ENCODE measurements around the gene EID1.

EID1 gene

DNA sequence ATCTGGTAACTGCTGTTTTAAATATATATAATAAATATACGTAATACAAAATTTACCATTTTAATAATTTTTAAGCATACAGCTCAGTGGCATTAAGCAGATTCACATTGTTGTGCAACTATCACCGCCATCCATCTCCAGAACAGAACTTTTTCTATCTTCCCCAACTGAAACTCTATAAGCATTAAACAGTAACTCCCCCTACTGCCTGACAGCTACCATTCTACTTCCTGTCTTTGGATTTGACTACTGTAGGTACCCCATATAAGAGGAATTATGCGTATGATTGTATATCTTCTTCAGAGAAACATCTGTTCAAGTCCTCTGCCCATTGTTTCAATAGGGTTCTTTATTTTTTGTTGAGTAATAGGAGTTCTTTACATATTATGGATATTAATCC is 36.8 kb downstream of the EID1 start:
- no peak overlapping the region for H3K27ac ChIP-seq (replicated peaks)
- TF ChIP-seq SPI1 (IDR thresholded peaks at IDR 0.05; ENCODE audit: borderline replicate concordance, low read depth), result peak; percentile 10; the same call in 1 of the 2 replicates
- TF ChIP-seq, protein P1, sequence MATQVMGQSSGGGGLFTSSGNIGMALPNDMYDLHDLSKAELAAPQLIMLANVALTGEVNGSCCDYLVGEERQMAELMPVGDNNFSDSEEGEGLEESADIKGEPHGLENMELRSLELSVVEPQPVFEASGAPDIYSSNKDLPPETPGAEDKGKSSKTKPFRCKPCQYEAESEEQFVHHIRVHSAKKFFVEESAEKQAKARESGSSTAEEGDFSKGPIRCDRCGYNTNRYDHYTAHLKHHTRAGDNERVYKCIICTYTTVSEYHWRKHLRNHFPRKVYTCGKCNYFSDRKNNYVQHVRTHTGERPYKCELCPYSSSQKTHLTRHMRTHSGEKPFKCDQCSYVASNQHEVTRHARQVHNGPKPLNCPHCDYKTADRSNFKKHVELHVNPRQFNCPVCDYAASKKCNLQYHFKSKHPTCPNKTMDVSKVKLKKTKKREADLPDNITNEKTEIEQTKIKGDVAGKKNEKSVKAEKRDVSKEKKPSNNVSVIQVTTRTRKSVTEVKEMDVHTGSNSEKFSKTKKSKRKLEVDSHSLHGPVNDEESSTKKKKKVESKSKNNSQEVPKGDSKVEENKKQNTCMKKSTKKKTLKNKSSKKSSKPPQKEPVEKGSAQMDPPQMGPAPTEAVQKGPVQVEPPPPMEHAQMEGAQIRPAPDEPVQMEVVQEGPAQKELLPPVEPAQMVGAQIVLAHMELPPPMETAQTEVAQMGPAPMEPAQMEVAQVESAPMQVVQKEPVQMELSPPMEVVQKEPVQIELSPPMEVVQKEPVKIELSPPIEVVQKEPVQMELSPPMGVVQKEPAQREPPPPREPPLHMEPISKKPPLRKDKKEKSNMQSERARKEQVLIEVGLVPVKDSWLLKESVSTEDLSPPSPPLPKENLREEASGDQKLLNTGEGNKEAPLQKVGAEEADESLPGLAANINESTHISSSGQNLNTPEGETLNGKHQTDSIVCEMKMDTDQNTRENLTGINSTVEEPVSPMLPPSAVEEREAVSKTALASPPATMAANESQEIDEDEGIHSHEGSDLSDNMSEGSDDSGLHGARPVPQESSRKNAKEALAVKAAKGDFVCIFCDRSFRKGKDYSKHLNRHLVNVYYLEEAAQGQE (IDR thresholded peaks at IDR 0.05; ENCODE audit: insufficient replicate concordance, low read depth), result no peak
- H3K27me3 ChIP-seq (ENCODE audit: insufficient read depth, poor library complexity, severe bottlenecking), result no peaks in the 10 kb centered on the region
- no peak overlapping the region for H3K4me3 ChIP-seq (replicated peaks; ENCODE audit: insufficient read depth, low read length)
- peak in 1 of 2 experiments; percentile 12 for DNase-seq (ENCODE audit: low read depth in 1 of 2, low spot score in 1 of 2)

DNA sequence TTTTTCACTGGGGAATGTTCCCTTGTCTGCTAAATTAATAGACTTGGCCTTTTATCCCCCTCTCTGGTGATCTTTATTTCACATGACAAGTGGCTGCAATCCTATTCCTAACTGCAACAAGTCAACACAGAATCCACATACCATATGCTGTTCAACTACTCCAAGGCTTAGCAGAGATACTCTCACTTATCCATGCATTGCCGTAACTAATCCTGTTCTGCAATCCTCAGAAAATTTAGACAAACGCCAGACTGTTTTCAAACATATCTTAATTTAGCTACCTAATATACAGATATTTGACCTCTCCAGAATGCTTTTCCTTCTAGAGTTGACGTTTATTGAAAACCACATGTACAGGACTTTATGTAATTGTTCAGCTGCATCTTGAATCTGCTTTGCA is 37.9 kb downstream of the EID1 start:
- no peak overlapping the region for H3K4me3 ChIP-seq (replicated peaks; ENCODE audit: insufficient read depth, low read length)
- TF ChIP-seq, protein P2, sequence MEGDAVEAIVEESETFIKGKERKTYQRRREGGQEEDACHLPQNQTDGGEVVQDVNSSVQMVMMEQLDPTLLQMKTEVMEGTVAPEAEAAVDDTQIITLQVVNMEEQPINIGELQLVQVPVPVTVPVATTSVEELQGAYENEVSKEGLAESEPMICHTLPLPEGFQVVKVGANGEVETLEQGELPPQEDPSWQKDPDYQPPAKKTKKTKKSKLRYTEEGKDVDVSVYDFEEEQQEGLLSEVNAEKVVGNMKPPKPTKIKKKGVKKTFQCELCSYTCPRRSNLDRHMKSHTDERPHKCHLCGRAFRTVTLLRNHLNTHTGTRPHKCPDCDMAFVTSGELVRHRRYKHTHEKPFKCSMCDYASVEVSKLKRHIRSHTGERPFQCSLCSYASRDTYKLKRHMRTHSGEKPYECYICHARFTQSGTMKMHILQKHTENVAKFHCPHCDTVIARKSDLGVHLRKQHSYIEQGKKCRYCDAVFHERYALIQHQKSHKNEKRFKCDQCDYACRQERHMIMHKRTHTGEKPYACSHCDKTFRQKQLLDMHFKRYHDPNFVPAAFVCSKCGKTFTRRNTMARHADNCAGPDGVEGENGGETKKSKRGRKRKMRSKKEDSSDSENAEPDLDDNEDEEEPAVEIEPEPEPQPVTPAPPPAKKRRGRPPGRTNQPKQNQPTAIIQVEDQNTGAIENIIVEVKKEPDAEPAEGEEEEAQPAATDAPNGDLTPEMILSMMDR (IDR thresholded peaks at IDR 0.05; ENCODE audit: insufficient read depth, low read length), result no peak
- TF ChIP-seq GABPA (IDR thresholded peaks at IDR 0.05; ENCODE audit: low read depth) (no peak), SPI1 (IDR thresholded peaks at IDR 0.05; ENCODE audit: borderline replicate concordance, low read depth) (no peak), POLR2AphosphoS5 (IDR thresholded peaks at IDR 0.05; ENCODE audit: low read depth) (no peak)
- TF ChIP-seq, protein P1 (IDR thresholded peaks at IDR 0.05; ENCODE audit: insufficient replicate concordance, low read depth), result no peak
- DNase-seq (ENCODE audit: low read depth in 1 of 2, low spot score in 1 of 2), result no peak
- H3K27ac ChIP-seq (replicated peaks), result no peak overlapping the region
- no peaks in the 10 kb centered on the region for H3K27me3 ChIP-seq (ENCODE audit: insufficient read depth, poor library complexity, severe bottlenecking)

DNA sequence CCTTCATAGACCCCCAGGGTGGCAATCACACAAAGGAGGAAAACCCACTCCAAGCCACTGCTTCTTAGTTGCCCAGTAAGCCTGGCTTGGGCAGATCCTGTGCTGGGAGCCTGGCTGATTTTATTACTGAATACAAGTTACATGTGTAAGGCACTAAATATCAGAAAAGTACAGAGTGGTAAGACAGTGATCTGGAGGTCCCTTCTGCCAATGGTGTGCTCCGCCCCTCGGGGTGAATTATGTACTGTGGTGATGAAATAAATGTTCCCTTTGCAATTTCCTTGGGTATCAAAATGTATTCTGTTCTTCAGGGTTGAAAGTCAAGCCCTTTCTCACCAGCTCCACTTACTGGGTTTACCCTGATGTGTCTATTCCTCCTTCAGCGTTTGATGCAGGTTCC is 38.8 kb downstream of the EID1 start:
- TF ChIP-seq GABPA (IDR thresholded peaks at IDR 0.05; ENCODE audit: low read depth) (no peak), SPI1 (IDR thresholded peaks at IDR 0.05; ENCODE audit: borderline replicate concordance, low read depth) (no peak), POLR2AphosphoS5 (IDR thresholded peaks at IDR 0.05; ENCODE audit: low read depth) (no peak)
- TF ChIP-seq, protein P1 (IDR thresholded peaks at IDR 0.05; ENCODE audit: insufficient replicate concordance, low read depth), result no peak
- TF ChIP-seq, protein P2 (IDR thresholded peaks at IDR 0.05; ENCODE audit: insufficient read depth, low read length), result no peak
- Histone ChIP-seq H3K27me3 (ENCODE audit: insufficient read depth, poor library complexity, severe bottlenecking) (no peaks in the 10 kb centered on the region), H3K4me3 (replicated peaks; ENCODE audit: insufficient read depth, low read length) (no peak overlapping the region), H3K27ac (replicated peaks) (no peak overlapping the region)
- DNase-seq (ENCODE audit: low read depth in 1 of 2, low spot score in 1 of 2), result no peak

Data from HL-60 (cell line).